AG09319 (cell line): ENCODE data around the gene RPTOR.

Experiments used
- DNase-seq: peaks from one replicate; pipeline ENCODE4 v3.0.0-alpha.2; 2010; ENCODE audit warnings: low read depth; ENCODE audit errors: extremely low read depth
- TF ChIP-seq, protein P1 (sequence below): IDR thresholded peaks from 2 replicates; pipeline ENCODE4 v1.5.1; 2011; ENCODE audit warnings: low read depth, mild to moderate bottlenecking, inconsistent platforms, low read length, moderate library complexity

RPTOR gene

GRCh38 chr17:80998748-80999535, 454.3 kb downstream of the RPTOR start:
- TF ChIP-seq, protein P1, sequence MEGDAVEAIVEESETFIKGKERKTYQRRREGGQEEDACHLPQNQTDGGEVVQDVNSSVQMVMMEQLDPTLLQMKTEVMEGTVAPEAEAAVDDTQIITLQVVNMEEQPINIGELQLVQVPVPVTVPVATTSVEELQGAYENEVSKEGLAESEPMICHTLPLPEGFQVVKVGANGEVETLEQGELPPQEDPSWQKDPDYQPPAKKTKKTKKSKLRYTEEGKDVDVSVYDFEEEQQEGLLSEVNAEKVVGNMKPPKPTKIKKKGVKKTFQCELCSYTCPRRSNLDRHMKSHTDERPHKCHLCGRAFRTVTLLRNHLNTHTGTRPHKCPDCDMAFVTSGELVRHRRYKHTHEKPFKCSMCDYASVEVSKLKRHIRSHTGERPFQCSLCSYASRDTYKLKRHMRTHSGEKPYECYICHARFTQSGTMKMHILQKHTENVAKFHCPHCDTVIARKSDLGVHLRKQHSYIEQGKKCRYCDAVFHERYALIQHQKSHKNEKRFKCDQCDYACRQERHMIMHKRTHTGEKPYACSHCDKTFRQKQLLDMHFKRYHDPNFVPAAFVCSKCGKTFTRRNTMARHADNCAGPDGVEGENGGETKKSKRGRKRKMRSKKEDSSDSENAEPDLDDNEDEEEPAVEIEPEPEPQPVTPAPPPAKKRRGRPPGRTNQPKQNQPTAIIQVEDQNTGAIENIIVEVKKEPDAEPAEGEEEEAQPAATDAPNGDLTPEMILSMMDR = no peak
- DNase-seq = no peak

- DNase-seq = no peak
- TF ChIP-seq, protein P1 = no peak
Measured at GRCh38 chr17:80999536-81000333, 455.1 kb downstream of the RPTOR start.

DNA sequence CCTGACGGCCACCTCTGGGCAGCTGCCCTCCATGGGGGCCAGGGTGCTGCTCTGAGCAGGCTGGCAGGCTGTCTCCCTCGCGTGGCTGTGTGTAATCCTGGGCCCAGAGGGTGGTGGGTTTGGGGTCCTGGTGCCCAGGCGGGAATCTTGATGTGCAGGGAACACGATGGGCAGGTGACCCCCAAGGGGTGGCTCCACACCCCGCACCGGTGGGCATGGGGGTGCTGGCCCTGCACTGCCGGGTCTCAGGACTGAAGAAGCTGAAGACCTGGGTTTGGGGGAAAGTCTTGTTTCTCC, 455.6 kb downstream of the RPTOR start:
- DNase-seq = no peak
- TF ChIP-seq, protein P1 = no peak

DNA sequence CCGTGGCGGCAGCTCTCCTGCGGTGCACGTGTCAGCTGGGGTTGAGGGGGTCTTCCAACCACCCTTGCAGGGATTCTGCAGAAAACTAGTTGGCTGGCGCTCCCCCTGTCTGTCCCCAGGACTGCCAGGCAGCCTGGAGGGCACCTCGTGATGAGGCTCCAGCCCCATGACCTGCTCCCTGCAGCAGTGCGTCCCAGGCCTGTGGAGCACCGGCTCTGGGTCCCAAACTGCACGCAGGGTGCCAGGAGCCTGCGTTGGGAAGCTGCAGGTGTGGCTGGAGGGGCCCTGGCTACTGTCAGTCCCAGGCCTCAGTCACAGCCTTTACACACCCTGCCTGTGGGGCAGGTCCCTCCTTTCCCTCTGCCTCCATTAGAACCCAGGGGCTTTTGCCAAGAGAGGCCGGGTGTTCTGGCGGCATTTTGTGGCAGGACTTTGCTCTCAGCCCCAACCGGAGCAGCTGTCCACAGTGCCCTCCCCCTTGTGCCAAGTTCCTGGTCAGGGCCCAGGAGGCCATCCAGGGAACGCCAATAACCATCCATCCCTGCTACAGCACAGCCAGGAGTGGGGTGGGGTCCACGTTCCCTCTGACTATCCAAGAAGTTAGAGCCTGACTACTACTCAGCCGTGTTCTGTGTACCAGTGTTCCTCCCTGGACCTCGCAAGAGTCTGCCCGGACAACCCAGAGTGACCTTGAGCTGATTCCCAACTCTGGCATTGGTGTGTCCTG, 456.2 kb downstream of the RPTOR start:
- no peak for DNase-seq
- TF ChIP-seq, protein P1 = no peak

- DNase-seq = no peak
- TF ChIP-seq, protein P1 = no peak
Measured at GRCh38 chr17:81002013-81002384, 457.4 kb downstream of the RPTOR start.

DNA sequence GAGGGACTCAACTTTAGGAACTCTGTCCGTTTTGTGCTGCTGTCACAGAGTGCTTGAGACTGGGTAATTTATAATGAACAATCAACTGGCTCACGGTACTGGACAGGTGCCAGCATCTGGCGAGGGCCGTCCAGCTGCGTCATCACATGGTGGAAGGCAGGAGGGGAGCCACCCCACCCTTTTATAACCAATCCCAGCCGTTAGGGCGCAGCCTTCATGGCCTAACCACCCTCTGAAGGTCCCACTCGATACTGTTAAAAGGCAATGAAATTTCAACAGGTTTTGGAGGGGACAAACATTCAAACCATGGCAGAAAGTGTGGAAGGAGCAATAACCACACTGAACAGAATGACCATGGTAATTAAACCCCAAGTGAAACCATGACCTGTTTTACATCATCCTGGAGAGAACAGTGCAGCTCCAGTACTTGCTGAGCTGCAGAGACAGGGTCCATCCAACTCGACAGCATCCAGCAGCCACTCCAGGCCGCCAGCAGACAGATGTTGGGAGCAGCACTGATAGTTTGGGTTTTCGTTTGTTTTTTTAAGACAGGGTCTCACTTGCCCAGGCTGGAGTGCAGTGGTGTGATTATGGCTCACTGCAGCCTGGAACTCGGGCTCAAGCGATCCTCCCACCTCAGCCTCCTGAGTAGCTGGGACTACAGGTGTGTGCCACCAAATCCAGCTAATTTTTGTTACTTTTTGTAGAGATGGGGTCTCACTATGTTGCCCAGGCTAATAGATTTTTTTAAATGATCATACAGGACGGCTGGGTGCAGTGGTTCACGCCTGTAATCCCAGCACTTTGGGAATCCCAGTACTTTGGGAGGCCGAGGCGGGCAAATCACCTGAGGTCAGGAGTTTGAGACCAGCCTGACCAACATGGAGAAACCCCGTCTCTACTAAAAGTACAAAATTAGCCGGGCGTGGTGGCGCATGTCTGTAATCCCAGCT, 458.0 kb downstream of the RPTOR start:
- DNase-seq = no peak
- TF ChIP-seq, protein P1 = no peak
